ENCODE measurements around the gene DLG1.

DNA sequence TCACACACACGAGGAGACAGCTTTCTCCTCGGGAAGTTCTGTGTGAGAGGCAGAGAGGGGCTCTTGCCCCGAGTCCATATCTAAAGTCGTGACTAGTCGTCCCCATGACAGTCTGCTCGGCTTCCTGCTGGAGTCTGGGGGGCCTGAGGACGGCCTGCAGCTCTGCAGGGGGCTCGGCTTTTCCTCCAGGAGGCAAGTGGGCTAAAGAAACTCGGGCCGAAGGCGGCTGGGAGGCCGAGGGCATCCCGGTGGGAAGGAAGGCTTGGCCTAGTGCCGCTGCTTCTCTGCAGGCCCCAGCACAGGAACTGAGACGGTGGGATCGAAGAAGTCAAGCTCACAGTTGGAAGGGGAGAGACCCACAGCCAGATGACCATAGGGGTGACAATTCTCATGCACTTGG is 304.4 kb downstream of the DLG1 start:
- TF ChIP-seq, protein P1, sequence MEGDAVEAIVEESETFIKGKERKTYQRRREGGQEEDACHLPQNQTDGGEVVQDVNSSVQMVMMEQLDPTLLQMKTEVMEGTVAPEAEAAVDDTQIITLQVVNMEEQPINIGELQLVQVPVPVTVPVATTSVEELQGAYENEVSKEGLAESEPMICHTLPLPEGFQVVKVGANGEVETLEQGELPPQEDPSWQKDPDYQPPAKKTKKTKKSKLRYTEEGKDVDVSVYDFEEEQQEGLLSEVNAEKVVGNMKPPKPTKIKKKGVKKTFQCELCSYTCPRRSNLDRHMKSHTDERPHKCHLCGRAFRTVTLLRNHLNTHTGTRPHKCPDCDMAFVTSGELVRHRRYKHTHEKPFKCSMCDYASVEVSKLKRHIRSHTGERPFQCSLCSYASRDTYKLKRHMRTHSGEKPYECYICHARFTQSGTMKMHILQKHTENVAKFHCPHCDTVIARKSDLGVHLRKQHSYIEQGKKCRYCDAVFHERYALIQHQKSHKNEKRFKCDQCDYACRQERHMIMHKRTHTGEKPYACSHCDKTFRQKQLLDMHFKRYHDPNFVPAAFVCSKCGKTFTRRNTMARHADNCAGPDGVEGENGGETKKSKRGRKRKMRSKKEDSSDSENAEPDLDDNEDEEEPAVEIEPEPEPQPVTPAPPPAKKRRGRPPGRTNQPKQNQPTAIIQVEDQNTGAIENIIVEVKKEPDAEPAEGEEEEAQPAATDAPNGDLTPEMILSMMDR (conservative IDR thresholded peaks at IDR 0.05; ENCODE audit: low read depth, low read length): no peak
- TF ChIP-seq EZH2 (IDR thresholded peaks at IDR 0.05; ENCODE audit: borderline replicate concordance, low read depth, low read length, poor library complexity, severe bottlenecking): no peak
